IPS DF 19.7 (cell line): ENCODE data around the gene SPON1.
"Not testable (repeated sequence)": the region's sequence is repeated elsewhere in the genome, so short reads cannot be mapped to it uniquely, and the experiment has no call there.

Source experiments
- DNase-seq: peaks from one replicate; pipeline ENCODE4 v3.0.0-alpha.2; 2013; ENCODE audit warnings: low read depth, low spot score

Gene SPON1

GRCh38 chr11:14270690-14271542 lies 308.4 kb downstream of the SPON1 start:
- no peak for DNase-seq

GRCh38 chr11:14273895-14274294 lies 311.4 kb downstream of the SPON1 start:
- DNase-seq = no peak

- DNase-seq = no peak
Observed at GRCh38 chr11:14275076-14275475, 312.6 kb downstream of the SPON1 start.

GRCh38 chr11:14278869-14279268 lies 316.3 kb downstream of the SPON1 start:
- not testable (repeated sequence) for DNase-seq

- no peak for DNase-seq
Observed at GRCh38 chr11:14288189-14288935, 325.8 kb downstream of the SPON1 start.

GRCh38 chr11:14290422-14290821 lies 327.9 kb downstream of the SPON1 start:
- no peak for DNase-seq

GRCh38 chr11:14299921-14300320 lies 337.4 kb downstream of the SPON1 start:
- no peak for DNase-seq

- peak; percentile 59 for DNase-seq
Observed at GRCh38 chr11:14300661-14301304, 338.3 kb downstream of the SPON1 start.

GRCh38 chr11:14304601-14305000 lies 342.1 kb downstream of the SPON1 start:
- DNase-seq = no peak

- no peak for DNase-seq
Observed at GRCh38 chr11:14305649-14306048, 343.1 kb downstream of the SPON1 start.

GRCh38 chr11:14306481-14306880 lies 344.0 kb downstream of the SPON1 start:
- no peak for DNase-seq

GRCh38 chr11:14308114-14308896 lies 345.8 kb downstream of the SPON1 start:
- no peak for DNase-seq

- DNase-seq = no peak
Observed at GRCh38 chr11:14308897-14309387, 346.4 kb downstream of the SPON1 start.

- DNase-seq = no peak
Observed at GRCh38 chr11:14309425-14310192, 347.1 kb downstream of the SPON1 start.

- DNase-seq = no peak
Observed at GRCh38 chr11:14310679-14311078, 348.2 kb downstream of the SPON1 start.

GRCh38 chr11:14312736-14313438 lies 350.4 kb downstream of the SPON1 start:
- DNase-seq = no peak

- DNase-seq = no peak
Observed at GRCh38 chr11:14314127-14314526, 351.6 kb downstream of the SPON1 start.

- no peak for DNase-seq
Observed at GRCh38 chr11:14315130-14315529, 352.6 kb downstream of the SPON1 start.
